Mammary epithelial cell (primary cell): ENCODE data around the gene ROBO3.

Experiments
- EZH2 ChIP-seq: IDR thresholded peaks from 2 replicates; pipeline ENCODE4 v1.6.1; 2012; ENCODE audit warnings: low read length, inconsistent platforms, borderline replicate concordance
- TF ChIP-seq, protein P1 (sequence below), 2 donors: IDR thresholded peaks in 1 of 2; conservative IDR thresholded peaks in 1 of 2; 2 replicates each; pipeline ENCODE4 v1.5.1; 2011 to 2012; ENCODE audit warnings: inconsistent platforms in 2 of 2, low read length in 2 of 2, mild to moderate bottlenecking in 2 of 2, control low read depth in 1 of 2, low read depth in 1 of 2; ENCODE audit not compliant: insufficient read depth in 1 of 2; ENCODE audit errors: extremely low read depth in 1 of 2

DNA sequence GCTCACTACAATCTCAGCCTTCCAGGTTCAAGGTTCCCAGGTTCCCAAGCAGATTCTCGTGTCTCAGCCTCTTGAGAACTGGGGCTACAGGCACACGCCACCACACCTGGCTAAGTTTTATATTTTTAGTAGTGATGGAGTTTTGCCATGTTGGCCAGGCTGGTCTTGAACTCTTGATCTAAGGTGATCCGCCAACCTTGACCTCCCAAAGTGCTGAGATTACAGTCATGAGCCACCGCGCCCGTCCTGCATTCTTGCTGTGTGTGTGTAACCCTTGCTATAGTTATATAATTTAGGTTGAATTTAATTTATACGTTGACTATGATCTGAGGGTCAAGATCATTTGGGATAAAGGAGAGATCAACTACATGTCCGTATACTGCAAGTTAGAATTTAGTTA, 29.3 kb upstream of the ROBO3 start:
- TF ChIP-seq, protein P1, sequence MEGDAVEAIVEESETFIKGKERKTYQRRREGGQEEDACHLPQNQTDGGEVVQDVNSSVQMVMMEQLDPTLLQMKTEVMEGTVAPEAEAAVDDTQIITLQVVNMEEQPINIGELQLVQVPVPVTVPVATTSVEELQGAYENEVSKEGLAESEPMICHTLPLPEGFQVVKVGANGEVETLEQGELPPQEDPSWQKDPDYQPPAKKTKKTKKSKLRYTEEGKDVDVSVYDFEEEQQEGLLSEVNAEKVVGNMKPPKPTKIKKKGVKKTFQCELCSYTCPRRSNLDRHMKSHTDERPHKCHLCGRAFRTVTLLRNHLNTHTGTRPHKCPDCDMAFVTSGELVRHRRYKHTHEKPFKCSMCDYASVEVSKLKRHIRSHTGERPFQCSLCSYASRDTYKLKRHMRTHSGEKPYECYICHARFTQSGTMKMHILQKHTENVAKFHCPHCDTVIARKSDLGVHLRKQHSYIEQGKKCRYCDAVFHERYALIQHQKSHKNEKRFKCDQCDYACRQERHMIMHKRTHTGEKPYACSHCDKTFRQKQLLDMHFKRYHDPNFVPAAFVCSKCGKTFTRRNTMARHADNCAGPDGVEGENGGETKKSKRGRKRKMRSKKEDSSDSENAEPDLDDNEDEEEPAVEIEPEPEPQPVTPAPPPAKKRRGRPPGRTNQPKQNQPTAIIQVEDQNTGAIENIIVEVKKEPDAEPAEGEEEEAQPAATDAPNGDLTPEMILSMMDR (conservative IDR thresholded peaks at IDR 0.05 in 1 of 2, IDR thresholded peaks at IDR 0.05 in 1 of 2; ENCODE audit: extremely low read depth in 1 of 2, insufficient read depth in 1 of 2, low read depth in 1 of 2, low read length in 2 of 2), result no peak
- TF ChIP-seq EZH2, result no peak
